ENCODE results near the gene CYB561A3. TPM values are rescaled to one million over a fixed set of nuclear protein-coding genes. Genes with fewer than 3 reads are reported as not detected.

The CYB561A3 gene
- total and polyA plus RNA-seq, 2 of the 13 experiments (the other 11 are each of a cell fraction or from before 2014, with no cell fraction given), result 11.4 to 14.9 TPM

- no peak for TF ChIP-seq PBX3 (CRISPR knock-in tag; IDR thresholded peaks at IDR 0.05; ENCODE audit: borderline replicate concordance)
- TF ChIP-seq TEF (CRISPR knock-in tag; IDR thresholded peaks at IDR 0.05), result no peak
- TF ChIP-seq RERE (CRISPR knock-in tag; IDR thresholded peaks at IDR 0.05; ENCODE audit: low read depth), result no peak
- no peak for TF ChIP-seq ARID3A (IDR thresholded peaks at IDR 0.05; ENCODE audit: low read depth, low read length)
- TF ChIP-seq POLR2G (IDR thresholded peaks at IDR 0.05; ENCODE audit: low read depth, low read length), result peak; percentile 72
- no peak for TF ChIP-seq GMEB1 (CRISPR knock-in tag; IDR thresholded peaks at IDR 0.05; ENCODE audit: borderline replicate concordance)
- no peak; the same call in 1 of the 2 replicates for TF ChIP-seq ZMAT5 (CRISPR knock-in tag; IDR thresholded peaks at IDR 0.05; ENCODE audit: borderline replicate concordance, low read depth)
- no peak for TF ChIP-seq HES4 (CRISPR knock-in tag; IDR thresholded peaks at IDR 0.05; ENCODE audit: borderline replicate concordance)
- no peak; the same call in 1 of the 2 replicates for TF ChIP-seq IRF2 (CRISPR knock-in tag; IDR thresholded peaks at IDR 0.05)
- peak; percentile 79 for TF ChIP-seq MED1 (CRISPR knock-in tag; IDR thresholded peaks at IDR 0.05)
- no peak for TF ChIP-seq TFE3 (CRISPR knock-in tag; IDR thresholded peaks at IDR 0.05)
- TF ChIP-seq SP5 (CRISPR knock-in tag; IDR thresholded peaks at IDR 0.05; ENCODE audit: borderline replicate concordance, low read depth), result no peak
- TF ChIP-seq ZSCAN9 (CRISPR knock-in tag; IDR thresholded peaks at IDR 0.05; ENCODE audit: borderline replicate concordance), result no peak
- no peak for TF ChIP-seq ZNF3 (CRISPR knock-in tag; IDR thresholded peaks at IDR 0.05)
- 0 out of 2 replicates have a peak, but pooled peaks have one; percentile 30 for TF ChIP-seq BCL6 (CRISPR knock-in tag; IDR thresholded peaks at IDR 0.05)
These were observed 27.0 kb downstream of the CYB561A3 start (continued) for GRCh38 chr11:61334434-61335354.

Data from HepG2 (cell line).